Measurements from ENCODE around the gene GPSM1.

The GPSM1 gene

GRCh38 chr9:136327304-136327974 is at the start of gene GPSM1:
GPSM1 (plus strand) TSS chr9:136327539; CDS start chr9:136327696, 157 bp downstream.
- Mint-ChIP-seq H3K4me3 (peak within 1 kb of the TSS; percentile 65), H3K4me1 (ENCODE audit: low read depth) (peaks cover 8% of the 10 kb centered on the region), H3K9me3 (no peaks in the 10 kb centered on the region), H3K36me3 (ENCODE audit: low read depth) (no peaks in the 10 kb centered on the region), H3K27me3 (no peaks in the 10 kb centered on the region), H3K27ac (peak within 1 kb of the TSS; percentile 29)
- DNase-seq, result peak; percentile 64

GRCh38 chr9:136277746-136278145 is 49.6 kb upstream of the GPSM1 start:
- Mint-ChIP-seq H3K4me1 (ENCODE audit: low read depth) (no peaks in the 10 kb centered on the region), H3K36me3 (ENCODE audit: low read depth) (no peaks in the 10 kb centered on the region), H3K9me3 (no peaks in the 10 kb centered on the region), H3K27me3 (peaks cover 4% of the 10 kb centered on the region), H3K27ac (no peak overlapping the region), H3K4me3 (no peak overlapping the region)
- DNase-seq, result no peak

- Mint-ChIP-seq H3K9me3 (no peaks in the 10 kb centered on the region), H3K27me3 (peaks cover 4% of the 10 kb centered on the region), H3K27ac (no peak overlapping the region), H3K4me1 (ENCODE audit: low read depth) (no peaks in the 10 kb centered on the region), H3K36me3 (ENCODE audit: low read depth) (no peaks in the 10 kb centered on the region), H3K4me3 (no peak overlapping the region)
- no peak for DNase-seq
Measured at GRCh38 chr9:136278221-136278620, 49.1 kb upstream of the GPSM1 start.

GRCh38 chr9:136278894-136279293 is 48.4 kb upstream of the GPSM1 start:
- H3K36me3 Mint-ChIP-seq (ENCODE audit: low read depth), result no peaks in the 10 kb centered on the region
- no peaks in the 10 kb centered on the region for H3K9me3 Mint-ChIP-seq
- peaks cover 10% of the 10 kb centered on the region for H3K27me3 Mint-ChIP-seq
- no peak for DNase-seq
- no peak overlapping the region for H3K4me3 Mint-ChIP-seq
- H3K4me1 Mint-ChIP-seq (ENCODE audit: low read depth), result peaks cover 4% of the 10 kb centered on the region
- H3K27ac Mint-ChIP-seq, result no peak overlapping the region

GRCh38 chr9:136279471-136279870 is 47.9 kb upstream of the GPSM1 start:
- H3K4me1 Mint-ChIP-seq (ENCODE audit: low read depth), result peaks cover 4% of the 10 kb centered on the region

GRCh38 chr9:136280535-136281315 is 46.6 kb upstream of the GPSM1 start:
- no peak overlapping the region for H3K27ac Mint-ChIP-seq
- peaks cover 4% of the 10 kb centered on the region for H3K4me1 Mint-ChIP-seq (ENCODE audit: low read depth)
- no peaks in the 10 kb centered on the region for H3K36me3 Mint-ChIP-seq (ENCODE audit: low read depth)
- no peak for DNase-seq
- no peak overlapping the region for H3K4me3 Mint-ChIP-seq
- peaks cover 6% of the 10 kb centered on the region for H3K27me3 Mint-ChIP-seq
- H3K9me3 Mint-ChIP-seq, result no peaks in the 10 kb centered on the region

More at GRCh38 chr9:136279471-136279870, 47.9 kb upstream of the GPSM1 start:
- Mint-ChIP-seq H3K27me3 (peaks cover 10% of the 10 kb centered on the region), H3K36me3 (ENCODE audit: low read depth) (no peaks in the 10 kb centered on the region), H3K4me3 (no peak overlapping the region), H3K27ac (no peak overlapping the region), H3K9me3 (no peaks in the 10 kb centered on the region)
- DNase-seq, result no peak

- DNase-seq, result no peak
- Mint-ChIP-seq H3K27me3 (peaks cover 8% of the 10 kb centered on the region), H3K27ac (no peak overlapping the region), H3K4me1 (ENCODE audit: low read depth) (peaks cover 4% of the 10 kb centered on the region), H3K9me3 (no peaks in the 10 kb centered on the region), H3K4me3 (no peak overlapping the region), H3K36me3 (ENCODE audit: low read depth) (no peaks in the 10 kb centered on the region)
Measured at GRCh38 chr9:136281421-136282271, 45.7 kb upstream of the GPSM1 start.

- no peaks in the 10 kb centered on the region for H3K36me3 Mint-ChIP-seq (ENCODE audit: low read depth)
- H3K9me3 Mint-ChIP-seq, result no peaks in the 10 kb centered on the region
- peaks cover 4% of the 10 kb centered on the region for H3K4me1 Mint-ChIP-seq (ENCODE audit: low read depth)
- no peak overlapping the region for H3K4me3 Mint-ChIP-seq
- DNase-seq, result no peak
- peaks cover 8% of the 10 kb centered on the region for H3K27me3 Mint-ChIP-seq
- no peak overlapping the region for H3K27ac Mint-ChIP-seq
Measured at GRCh38 chr9:136282272-136282861, 45.0 kb upstream of the GPSM1 start.

- Mint-ChIP-seq H3K27me3 (peaks cover 8% of the 10 kb centered on the region), H3K4me3 (no peak overlapping the region), H3K4me1 (ENCODE audit: low read depth) (peaks cover 4% of the 10 kb centered on the region), H3K9me3 (no peaks in the 10 kb centered on the region), H3K27ac (no peak overlapping the region), H3K36me3 (ENCODE audit: low read depth) (no peaks in the 10 kb centered on the region)
- DNase-seq, result peak; percentile 84
Measured at GRCh38 chr9:136283291-136284235, 43.8 kb upstream of the GPSM1 start.

GRCh38 chr9:136284311-136284710 is 43.0 kb upstream of the GPSM1 start:
- DNase-seq, result no peak
- peaks cover 8% of the 10 kb centered on the region for H3K27me3 Mint-ChIP-seq
- no peak overlapping the region for H3K4me3 Mint-ChIP-seq

GRCh38 chr9:136284951-136285350 is 42.4 kb upstream of the GPSM1 start:
- peaks cover 8% of the 10 kb centered on the region for H3K27me3 Mint-ChIP-seq
- H3K4me1 Mint-ChIP-seq (ENCODE audit: low read depth), result peaks cover 4% of the 10 kb centered on the region
- no peak for DNase-seq
- H3K36me3 Mint-ChIP-seq (ENCODE audit: low read depth), result no peaks in the 10 kb centered on the region
- no peaks in the 10 kb centered on the region for H3K9me3 Mint-ChIP-seq
- no peak overlapping the region for H3K27ac Mint-ChIP-seq
- H3K4me3 Mint-ChIP-seq, result no peak overlapping the region

More at GRCh38 chr9:136284311-136284710, 43.0 kb upstream of the GPSM1 start:
- H3K27ac Mint-ChIP-seq, result no peak overlapping the region
- no peaks in the 10 kb centered on the region for H3K9me3 Mint-ChIP-seq
- peaks cover 4% of the 10 kb centered on the region for H3K4me1 Mint-ChIP-seq (ENCODE audit: low read depth)
- no peaks in the 10 kb centered on the region for H3K36me3 Mint-ChIP-seq (ENCODE audit: low read depth)

GRCh38 chr9:136285501-136286358 is 41.6 kb upstream of the GPSM1 start:
- H3K4me3 Mint-ChIP-seq, result no peak overlapping the region
- no peaks in the 10 kb centered on the region for H3K9me3 Mint-ChIP-seq
- peaks cover 8% of the 10 kb centered on the region for H3K27me3 Mint-ChIP-seq
- DNase-seq, result no peak
- no peak overlapping the region for H3K27ac Mint-ChIP-seq
- peaks cover 4% of the 10 kb centered on the region for H3K4me1 Mint-ChIP-seq (ENCODE audit: low read depth)
- no peaks in the 10 kb centered on the region for H3K36me3 Mint-ChIP-seq (ENCODE audit: low read depth)

Data from activated T-cell treated with anti-CD3 and anti-CD28 coated beads, Interleukin-2, amount 50 U/mL, for 24 hours (primary cell).